CD4-positive, alpha-beta T cell treated with Interleukin-17A for 1 hour (primary cell): ENCODE data around the gene EPAS1.

Experiments
- DNase-seq: peaks from one replicate; pipeline ENCODE4 v3.0.0-alpha.2; 2020

The EPAS1 gene

GRCh38 chr2:46325182-46325928 is 28.1 kb downstream of the EPAS1 start:
- DNase-seq = no peak

- no peak for DNase-seq
Observed at GRCh38 chr2:46326231-46326980, 29.2 kb downstream of the EPAS1 start.

- DNase-seq = no peak
Observed at GRCh38 chr2:46327627-46328026, 30.4 kb downstream of the EPAS1 start.

- DNase-seq = no peak
Observed at GRCh38 chr2:46328291-46328690, 31.1 kb downstream of the EPAS1 start.

GRCh38 chr2:46328829-46329228 is 31.6 kb downstream of the EPAS1 start:
- no peak for DNase-seq

GRCh38 chr2:46329340-46329739 is 32.1 kb downstream of the EPAS1 start:
- DNase-seq = no peak

GRCh38 chr2:46329803-46330775 is 32.9 kb downstream of the EPAS1 start:
- DNase-seq = no peak

GRCh38 chr2:46331109-46331766 is 34.0 kb downstream of the EPAS1 start:
- DNase-seq = no peak

GRCh38 chr2:46332686-46333281 is 35.6 kb downstream of the EPAS1 start:
- no peak for DNase-seq

GRCh38 chr2:46333912-46334311 is 36.7 kb downstream of the EPAS1 start:
- DNase-seq = peak; percentile 14

- no peak for DNase-seq
Observed at GRCh38 chr2:46334389-46335271, 37.4 kb downstream of the EPAS1 start.

- DNase-seq = no peak
Observed at GRCh38 chr2:46335391-46336282, 38.4 kb downstream of the EPAS1 start.

- no peak for DNase-seq
Observed at GRCh38 chr2:46336283-46336959, 39.2 kb downstream of the EPAS1 start.

- DNase-seq = no peak
Observed at GRCh38 chr2:46337208-46337994, 40.2 kb downstream of the EPAS1 start.

GRCh38 chr2:46338674-46339073 is 41.5 kb downstream of the EPAS1 start:
- DNase-seq = no peak

GRCh38 chr2:46339200-46339599 is 42.0 kb downstream of the EPAS1 start:
- no peak for DNase-seq

- no peak for DNase-seq
Observed at GRCh38 chr2:46339676-46340459, 42.7 kb downstream of the EPAS1 start.
